ENCODE measurements around the gene MEGF11.

Gene MEGF11

GRCh38 chr15:66170042-66170441 is 83.5 kb downstream of the MEGF11 start:
- no peak for DNase-seq (ENCODE audit: low read depth)

- no peak for DNase-seq (ENCODE audit: low read depth)
Measured at GRCh38 chr15:66169625-66170024, 83.9 kb downstream of the MEGF11 start.

- DNase-seq (ENCODE audit: low read depth): no peak
Measured at GRCh38 chr15:66169023-66169422, 84.5 kb downstream of the MEGF11 start.

GRCh38 chr15:66167854-66168253 is 85.7 kb downstream of the MEGF11 start:
- no peak for DNase-seq (ENCODE audit: low read depth)

- no peak for DNase-seq (ENCODE audit: low read depth)
Measured at GRCh38 chr15:66165856-66166255, 87.7 kb downstream of the MEGF11 start.

- no peak for DNase-seq (ENCODE audit: low read depth)
Measured at GRCh38 chr15:66164788-66165187, 88.8 kb downstream of the MEGF11 start.

- DNase-seq (ENCODE audit: low read depth): no peak
Measured at GRCh38 chr15:66163553-66163952, 90.0 kb downstream of the MEGF11 start.

GRCh38 chr15:66162286-66162685 is 91.3 kb downstream of the MEGF11 start:
- DNase-seq (ENCODE audit: low read depth): no peak

GRCh38 chr15:66161575-66162118 is 91.9 kb downstream of the MEGF11 start:
- DNase-seq (ENCODE audit: low read depth): no peak

GRCh38 chr15:66161108-66161507 is 92.4 kb downstream of the MEGF11 start:
- DNase-seq (ENCODE audit: low read depth): no peak

GRCh38 chr15:66157507-66157906 is 96.0 kb downstream of the MEGF11 start:
- DNase-seq (ENCODE audit: low read depth): no peak

GRCh38 chr15:66156310-66156975 is 97.1 kb downstream of the MEGF11 start:
- DNase-seq (ENCODE audit: low read depth): no peak

GRCh38 chr15:66155065-66155464 is 98.5 kb downstream of the MEGF11 start:
- DNase-seq (ENCODE audit: low read depth): no peak

GRCh38 chr15:66154581-66154980 is 99.0 kb downstream of the MEGF11 start:
- DNase-seq (ENCODE audit: low read depth): no peak

GRCh38 chr15:66153549-66154415 is 99.8 kb downstream of the MEGF11 start:
- DNase-seq (ENCODE audit: low read depth): no peak

- no peak for DNase-seq (ENCODE audit: low read depth)
Measured at GRCh38 chr15:66152650-66153049, 100.9 kb downstream of the MEGF11 start.

GRCh38 chr15:66151809-66152208 is 101.7 kb downstream of the MEGF11 start:
- DNase-seq (ENCODE audit: low read depth): no peak

GRCh38 chr15:66149871-66150270 is 103.7 kb downstream of the MEGF11 start:
- DNase-seq (ENCODE audit: low read depth): no peak

- no peak for DNase-seq (ENCODE audit: low read depth)
Measured at GRCh38 chr15:66148187-66148586, 105.4 kb downstream of the MEGF11 start.

- no peak for DNase-seq (ENCODE audit: low read depth)
Measured at GRCh38 chr15:66147440-66147839, 106.1 kb downstream of the MEGF11 start.

GRCh38 chr15:66145726-66146182 is 107.8 kb downstream of the MEGF11 start:
- DNase-seq (ENCODE audit: low read depth): no peak

- no peak for DNase-seq (ENCODE audit: low read depth)
Measured at GRCh38 chr15:66144978-66145725, 108.4 kb downstream of the MEGF11 start.
